Adrenal gland (tissue), 12 donors: ENCODE data around the gene OR13A1. TPM values are rescaled to one million over a fixed set of nuclear protein-coding genes. Genes with fewer than 3 reads are reported as not detected.

Experiments used
- DNase-seq, 7 donors: peaks; one replicate each; pipeline ENCODE4 v3.0.0-alpha.2; 2019 to 2020
- H3K27ac ChIP-seq, 5 donors: fragments of 200-600 bp; sonication (generic) in 4 of 5; 1 replicate in 3 of 5; 2 replicates in 2 of 5; pipeline versions ENCODE4 v1.5.1 to v1.8.0; 2016 to 2020; ENCODE audit warnings: mild to moderate bottlenecking in 1 of 5
- H3K27me3 ChIP-seq: fragments of 200-600 bp; 2 replicates; pipeline ENCODE4 v1.8.0; 2021
- H3K36me3 ChIP-seq, 2 donors: fragments of 200-600 bp; replicated peaks in 1 of 2; 1 replicate in 1 of 2; 2 replicates in 1 of 2; pipeline versions ENCODE4 v1.5.1 to v1.8.0; 2018 to 2022
- H3K4me1 ChIP-seq, 2 donors: fragments of 200-600 bp; replicated peaks in 1 of 2; 1 replicate in 1 of 2; 2 replicates in 1 of 2; pipeline versions ENCODE4 v1.5.1 to v1.8.0; 2018 to 2021
- H3K4me3 ChIP-seq, 4 donors: fragments of 200-600 bp; sonication (generic) in 3 of 4; one replicate each; pipeline ENCODE4 v1.5.1; 2016 to 2018
- H3K9me3 ChIP-seq, 3 donors: fragments of 200-600 bp; sonication (generic) in 1 of 3; replicated peaks in 1 of 3; 1 replicate in 2 of 3; 2 replicates in 1 of 3; pipeline versions ENCODE4 v1.5.1 to v1.8.0; 2016 to 2021
- POLR2A ChIP-seq, 2 donors: fragments of 450-650 bp; IDR thresholded peaks; one replicate each; pipeline ENCODE4 v1.6.1; 2017; ENCODE audit warnings: antibody characterized with exemption in 2 of 2, mild to moderate bottlenecking in 2 of 2, moderate library complexity in 1 of 2
- WGBS, 4 donors: extraction: QIAGEN DNeasy Blood & Tissue Kit in 2 of 4; methylation state at CpG; one replicate each; pipeline versions ENCODE4 v1.1.5 to v1.1.7; 2013 to 2017; 5-methylcytosine and 5-hydroxymethylcytosine counted together
- intact Hi-C, 2 donors: fragments of 100-400 bp; cut with DNase I; formaldehyde crosslinking; loops; one replicate each; pipeline versions ENCODE4 v1.14.1 to v1.15.0; 2022 to 2023
- polyA plus RNA-seq, 3 donors: library from polyadenylated mRNA; stranded (reverse); fragments of 200-250 nt in 2 of 3; fragments of 350-450 nt in 1 of 3; fragmentation: Illumina TruSeq in 1 of 3; extraction: RNeasy Lipid Tissue Mini Kit (QIAGEN cat#74804) in 1 of 3; gene quantifications; one replicate each; pipeline ENCODE4 v1.2.3, GENCODE V29; 2013 to 2014
- total RNA-seq, 9 donors: library from RNA; depleted of rRNA in 4 of 9; stranded (reverse); fragments of >200 nt in 4 of 9; fragments of 120-200 nt in 1 of 9; fragmentation: NEBNext Ultra II Directional in 1 of 9; extraction: Animal tissue kit (Norgen Biotek cat#: 25700) in 1 of 9; gene quantifications; one replicate each; pipeline versions ENCODE4 v1.1.0 to v1.2.4, GENCODE V29; 2013 to 2023
- TF ChIP-seq, protein P1 (sequence below), 6 experiments: fragments of 450-650 bp in 4 of 6; fragments of 200-600 bp in 2 of 6; sonication (generic) in 1 of 6; IDR thresholded peaks; 1 replicate in 5 of 6; 2 replicates in 1 of 6; pipeline versions ENCODE4 v1.5.1 to v1.8.0; 2016 to 2021; ENCODE audit warnings: antibody characterized with exemption in 6 of 6, mild to moderate bottlenecking in 2 of 6, moderate library complexity in 1 of 6
- donor health status: healthy with polysubstance abuse.
- donor health status: Bipolar disorder and iron deficiency.
- donor health status: DM: yes; HTN: yes; CAD: no.
- donor health status: DM: no; HTN: no; CAD: no.
- donor health status: DM: no; HTN: no; CAD: no.
- donor health status: DM: yes; HTN: yes; CAD: no.

The OR13A1 gene
- total and polyA plus RNA-seq, 12 donors: 0.03 to 0.14 TPM; not detected in 10

DNA sequence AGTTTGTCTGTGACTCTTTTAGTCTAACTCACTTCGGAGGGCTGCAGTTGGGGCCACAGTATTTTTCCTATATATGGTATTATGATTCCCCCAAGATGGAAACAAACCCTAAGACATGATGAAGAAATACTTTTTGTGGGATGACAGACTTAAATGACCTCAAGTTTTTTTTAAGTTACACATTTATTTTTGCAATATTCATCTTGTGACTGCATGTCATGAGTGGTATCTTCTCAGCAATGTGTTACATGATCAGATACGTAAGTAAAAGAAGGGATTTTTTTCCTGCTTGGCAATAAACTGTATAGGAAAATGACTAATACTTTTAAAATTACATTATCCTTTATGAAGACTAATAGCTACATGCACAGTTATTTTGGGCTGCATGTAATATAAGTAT lies 57.8 kb downstream of the OR13A1 start:
- Histone ChIP-seq H3K4me1 (no peaks in the 10 kb centered on the region), H3K9me3 (no peaks in the 10 kb centered on the region), H3K36me3 (no peaks in the 10 kb centered on the region), H3K4me3 (no peak overlapping the region), H3K27me3 (no peaks in the 10 kb centered on the region), H3K27ac (no peak overlapping the region)
- intact Hi-C loops: no loop called here
- WGBS, 4 donors: 76 to 91% (median 81%) methylated on average over 2 of the region's 2 CpGs
- TF ChIP-seq, protein P1, sequence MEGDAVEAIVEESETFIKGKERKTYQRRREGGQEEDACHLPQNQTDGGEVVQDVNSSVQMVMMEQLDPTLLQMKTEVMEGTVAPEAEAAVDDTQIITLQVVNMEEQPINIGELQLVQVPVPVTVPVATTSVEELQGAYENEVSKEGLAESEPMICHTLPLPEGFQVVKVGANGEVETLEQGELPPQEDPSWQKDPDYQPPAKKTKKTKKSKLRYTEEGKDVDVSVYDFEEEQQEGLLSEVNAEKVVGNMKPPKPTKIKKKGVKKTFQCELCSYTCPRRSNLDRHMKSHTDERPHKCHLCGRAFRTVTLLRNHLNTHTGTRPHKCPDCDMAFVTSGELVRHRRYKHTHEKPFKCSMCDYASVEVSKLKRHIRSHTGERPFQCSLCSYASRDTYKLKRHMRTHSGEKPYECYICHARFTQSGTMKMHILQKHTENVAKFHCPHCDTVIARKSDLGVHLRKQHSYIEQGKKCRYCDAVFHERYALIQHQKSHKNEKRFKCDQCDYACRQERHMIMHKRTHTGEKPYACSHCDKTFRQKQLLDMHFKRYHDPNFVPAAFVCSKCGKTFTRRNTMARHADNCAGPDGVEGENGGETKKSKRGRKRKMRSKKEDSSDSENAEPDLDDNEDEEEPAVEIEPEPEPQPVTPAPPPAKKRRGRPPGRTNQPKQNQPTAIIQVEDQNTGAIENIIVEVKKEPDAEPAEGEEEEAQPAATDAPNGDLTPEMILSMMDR (IDR thresholded peaks at IDR 0.05): no peak
- TF ChIP-seq POLR2A (IDR thresholded peaks at IDR 0.05): no peak
- no peak for DNase-seq

DNA sequence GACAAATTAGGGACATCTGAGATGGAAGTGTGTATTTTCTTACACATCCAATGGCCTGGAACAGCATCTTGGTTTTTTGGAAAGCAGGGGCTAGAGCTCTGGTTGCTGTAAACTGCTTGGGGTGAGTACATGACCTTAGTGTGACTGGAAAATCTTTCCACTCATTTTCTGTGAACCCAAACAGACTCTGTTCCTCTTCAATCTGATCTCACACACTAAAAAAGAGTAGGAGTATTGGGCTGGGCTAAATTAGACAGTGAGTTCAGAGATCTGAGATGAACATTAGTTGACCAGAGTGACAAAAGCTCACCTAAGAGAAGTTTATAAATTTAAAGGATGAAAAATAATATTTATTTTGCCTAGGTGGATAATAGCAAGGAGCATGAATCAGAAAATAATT lies 59.2 kb downstream of the OR13A1 start:
- intact Hi-C loops: no loop called here
- H3K4me1 ChIP-seq: no peaks in the 10 kb centered on the region
- no peak for DNase-seq
- H3K36me3 ChIP-seq: no peaks in the 10 kb centered on the region
- TF ChIP-seq, protein P1 (IDR thresholded peaks at IDR 0.05): no peak
- no peak for TF ChIP-seq POLR2A (IDR thresholded peaks at IDR 0.05)
- H3K27me3 ChIP-seq: no peaks in the 10 kb centered on the region
- H3K9me3 ChIP-seq: no peaks in the 10 kb centered on the region
- H3K4me3 ChIP-seq: no peak overlapping the region
- no peak overlapping the region for H3K27ac ChIP-seq

DNA sequence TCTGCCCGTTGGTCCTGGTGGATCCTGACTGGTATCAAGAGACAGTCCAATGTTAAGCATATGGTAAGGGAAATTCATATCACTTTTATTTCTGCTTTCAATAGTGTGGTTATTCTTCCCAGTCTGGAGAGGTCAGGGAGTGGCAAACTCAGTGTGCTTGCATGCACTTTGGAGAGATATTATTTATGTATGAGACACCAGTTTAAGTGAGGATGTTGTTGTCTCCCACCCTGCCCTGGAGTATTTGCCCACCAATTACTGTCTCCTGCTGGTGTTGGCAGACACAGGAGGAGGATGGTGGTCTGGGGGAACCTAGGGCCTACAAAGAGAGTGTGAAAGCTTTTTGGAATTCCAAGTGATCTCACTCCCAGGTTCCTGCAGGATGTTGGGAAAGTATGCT lies 59.7 kb downstream of the OR13A1 start:
- 72 to 100% (median 90%) methylated on average over 1 of the region's 1 CpG for WGBS, 4 donors
- DNase-seq: no peak
- TF ChIP-seq POLR2A (IDR thresholded peaks at IDR 0.05): no peak
- TF ChIP-seq, protein P1 (IDR thresholded peaks at IDR 0.05): no peak
- H3K4me3 ChIP-seq: no peak overlapping the region
- no peaks in the 10 kb centered on the region for H3K36me3 ChIP-seq
- no peaks in the 10 kb centered on the region for H3K27me3 ChIP-seq
- H3K9me3 ChIP-seq: no peaks in the 10 kb centered on the region
- no peak overlapping the region for H3K27ac ChIP-seq
- no peaks in the 10 kb centered on the region for H3K4me1 ChIP-seq
- intact Hi-C loops: no loop called here

DNA sequence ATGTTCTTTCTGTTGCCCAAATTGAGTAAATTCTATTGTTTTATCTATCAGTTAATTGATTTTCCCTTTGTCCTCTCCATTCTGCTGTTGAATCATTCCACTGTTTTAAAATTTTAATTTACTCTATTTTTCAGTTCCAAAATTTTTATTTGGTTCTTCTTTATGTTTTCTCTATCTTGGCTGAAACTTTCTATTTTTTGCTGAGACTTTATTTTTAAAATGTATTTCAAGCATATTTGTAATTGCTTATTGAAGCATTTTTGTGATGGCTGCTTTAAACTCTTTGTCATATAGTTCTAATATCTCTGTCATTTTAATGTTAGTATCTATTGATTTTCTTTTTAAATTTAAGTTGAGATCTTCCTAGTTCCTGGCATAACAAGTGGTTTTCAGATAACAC lies 60.5 kb downstream of the OR13A1 start:
- Histone ChIP-seq H3K36me3 (no peaks in the 10 kb centered on the region), H3K4me3 (no peak overlapping the region), H3K4me1 (no peaks in the 10 kb centered on the region), H3K27me3 (no peaks in the 10 kb centered on the region), H3K9me3 (no peaks in the 10 kb centered on the region), H3K27ac (no peak overlapping the region)
- TF ChIP-seq, protein P1 (IDR thresholded peaks at IDR 0.05): no peak
- TF ChIP-seq POLR2A (IDR thresholded peaks at IDR 0.05): no peak
- no peak for DNase-seq
- intact Hi-C loops: loop anchor here in 1 of 2 donors (5.0 kb wide), 1 partner anchor 207 kb away; no protein-coding TSS in a partner anchor
